Left ventricle myocardium inferior (tissue), 1 donor: Measurements from ENCODE around the gene PXN. TPM values are rescaled to one million over a fixed set of nuclear protein-coding genes. Genes with fewer than 3 reads are reported as not detected.

ENCODE experiments used
- DNase-seq: peaks from one replicate; pipeline ENCODE4 v3.0.0-alpha.2; 2020
- H3K27ac ChIP-seq: fragments of 200-600 bp; replicated peaks from 2 replicates; pipeline ENCODE4 v1.8.0; 2021
- H3K27me3 ChIP-seq: fragments of 200-600 bp; 2 replicates; pipeline ENCODE4 v1.8.0; 2021; ENCODE audit warnings: low read depth
- H3K36me3 ChIP-seq: fragments of 200-600 bp; 2 replicates; pipeline ENCODE4 v1.8.0; 2021
- H3K4me1 ChIP-seq: fragments of 200-600 bp; 2 replicates; pipeline ENCODE4 v1.8.0; 2021
- H3K4me3 ChIP-seq: fragments of 200-600 bp; 2 replicates; pipeline ENCODE4 v1.8.0; 2021; ENCODE audit warnings: mild to moderate bottlenecking, moderate library complexity
- H3K9me3 ChIP-seq: fragments of 200-600 bp; replicated peaks from 2 replicates; pipeline ENCODE4 v1.8.0; 2021
- intact Hi-C: fragments of 100-400 bp; cut with micrococcal nuclease; formaldehyde crosslinking; loops from one replicate; pipeline ENCODE4 v1.11.0; 2022
- total RNA-seq: library from RNA; stranded (reverse); fragmentation: NEBNext Ultra II Directional; extraction: Animal tissue kit (Norgen Biotek cat#: 25700); gene quantifications from one replicate; pipeline ENCODE4 v1.2.1, GENCODE V29; 2021
- TF ChIP-seq, protein P1 (sequence below): fragments of 200-600 bp; IDR thresholded peaks from 2 replicates; pipeline ENCODE4 v1.8.0; 2021; ENCODE audit warnings: antibody characterized with exemption, mild to moderate bottlenecking, borderline replicate concordance
- donor health status: DM: no; HTN: yes; CAD: no; lungs with severe emphysema.

The PXN gene
- total RNA-seq, 1 donor from 2014 or later, result 59.8 TPM

DNA sequence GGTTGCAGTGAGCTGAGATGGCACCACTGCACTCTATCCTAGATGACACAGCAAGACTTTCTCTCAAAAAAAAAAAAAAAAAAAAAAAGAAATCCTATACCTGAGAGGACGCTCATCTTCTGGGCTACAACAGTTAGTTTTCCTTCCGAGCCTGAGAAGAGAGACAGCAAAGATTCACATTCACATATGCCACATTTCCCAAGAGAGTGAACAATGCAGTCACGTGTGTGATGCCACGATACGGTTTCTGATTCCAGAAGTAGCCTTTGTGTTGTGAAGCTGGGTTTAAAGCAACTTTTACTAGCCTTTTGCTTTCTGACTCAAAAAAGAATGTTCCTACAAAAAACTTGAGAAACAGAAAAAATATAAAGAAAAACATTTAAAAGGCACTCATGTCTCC lies 90.5 kb downstream of the PXN start:
- Histone ChIP-seq H3K27me3 (no peaks in the 10 kb centered on the region), H3K27ac (no peak overlapping the region), H3K4me1 (no peaks in the 10 kb centered on the region), H3K9me3 (no peaks in the 10 kb centered on the region), H3K36me3 (peaks cover 100% of the 10 kb centered on the region), H3K4me3 (no peak overlapping the region)
- TF ChIP-seq, protein P1, sequence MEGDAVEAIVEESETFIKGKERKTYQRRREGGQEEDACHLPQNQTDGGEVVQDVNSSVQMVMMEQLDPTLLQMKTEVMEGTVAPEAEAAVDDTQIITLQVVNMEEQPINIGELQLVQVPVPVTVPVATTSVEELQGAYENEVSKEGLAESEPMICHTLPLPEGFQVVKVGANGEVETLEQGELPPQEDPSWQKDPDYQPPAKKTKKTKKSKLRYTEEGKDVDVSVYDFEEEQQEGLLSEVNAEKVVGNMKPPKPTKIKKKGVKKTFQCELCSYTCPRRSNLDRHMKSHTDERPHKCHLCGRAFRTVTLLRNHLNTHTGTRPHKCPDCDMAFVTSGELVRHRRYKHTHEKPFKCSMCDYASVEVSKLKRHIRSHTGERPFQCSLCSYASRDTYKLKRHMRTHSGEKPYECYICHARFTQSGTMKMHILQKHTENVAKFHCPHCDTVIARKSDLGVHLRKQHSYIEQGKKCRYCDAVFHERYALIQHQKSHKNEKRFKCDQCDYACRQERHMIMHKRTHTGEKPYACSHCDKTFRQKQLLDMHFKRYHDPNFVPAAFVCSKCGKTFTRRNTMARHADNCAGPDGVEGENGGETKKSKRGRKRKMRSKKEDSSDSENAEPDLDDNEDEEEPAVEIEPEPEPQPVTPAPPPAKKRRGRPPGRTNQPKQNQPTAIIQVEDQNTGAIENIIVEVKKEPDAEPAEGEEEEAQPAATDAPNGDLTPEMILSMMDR, result no peak
- DNase-seq, result no peak
- intact Hi-C loops, result no loop called here

DNA sequence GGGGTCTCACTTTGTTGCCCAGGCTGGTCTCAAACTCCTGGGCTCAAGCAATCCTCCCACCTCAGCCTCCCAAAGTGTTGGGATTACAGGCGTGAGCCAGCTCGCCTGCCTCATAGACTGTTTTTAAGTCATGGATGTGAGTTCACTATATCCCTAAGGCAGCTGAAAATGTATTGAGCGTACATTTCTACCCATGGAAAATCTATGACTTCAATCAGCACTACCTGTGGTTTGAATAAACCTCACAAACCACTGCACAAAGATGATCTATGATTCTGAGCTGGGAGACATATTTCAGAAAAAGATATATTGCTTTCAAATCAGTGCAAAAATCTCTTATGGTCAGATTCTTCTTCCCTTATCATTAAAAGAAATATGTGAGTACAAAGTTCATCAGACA lies 93.5 kb downstream of the PXN start:
- no peaks in the 10 kb centered on the region for H3K4me1 ChIP-seq
- TF ChIP-seq, protein P1, result no peak

DNA sequence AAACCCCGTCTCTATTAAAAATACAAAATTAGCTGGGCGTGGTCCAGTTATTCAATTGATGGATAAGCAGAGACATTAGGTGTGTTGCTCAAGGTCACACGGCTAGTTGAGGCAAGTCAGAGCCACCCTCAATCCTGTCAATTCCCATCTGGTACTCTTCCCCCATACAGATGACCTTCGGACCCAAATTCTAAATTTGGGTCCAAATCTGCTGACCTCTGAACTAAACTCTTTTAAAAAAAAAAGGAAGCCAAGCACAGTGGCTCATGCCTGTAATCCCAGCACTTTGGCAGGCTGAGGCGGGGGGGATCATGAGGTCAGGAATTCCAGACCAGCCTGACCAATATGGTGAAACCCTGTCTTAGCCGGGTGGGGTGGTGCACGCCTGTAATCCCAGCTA lies 94.9 kb downstream of the PXN start:
- Histone ChIP-seq H3K4me1 (no peaks in the 10 kb centered on the region), H3K27me3 (no peaks in the 10 kb centered on the region), H3K27ac (no peak overlapping the region), H3K9me3 (no peaks in the 10 kb centered on the region), H3K36me3 (peaks cover 99% of the 10 kb centered on the region), H3K4me3 (no peak overlapping the region)
- TF ChIP-seq, protein P1, result no peak
- no peak for DNase-seq
- intact Hi-C loops, result no loop called here

More for the DNA sequence above, 93.5 kb downstream of the PXN start:
- no peak for DNase-seq
- no peak overlapping the region for H3K27ac ChIP-seq
- intact Hi-C loops, result no loop called here
- no peak overlapping the region for H3K4me3 ChIP-seq
- H3K9me3 ChIP-seq, result no peaks in the 10 kb centered on the region
- H3K27me3 ChIP-seq, result no peaks in the 10 kb centered on the region
- H3K36me3 ChIP-seq, result peaks cover 100% of the 10 kb centered on the region

DNA sequence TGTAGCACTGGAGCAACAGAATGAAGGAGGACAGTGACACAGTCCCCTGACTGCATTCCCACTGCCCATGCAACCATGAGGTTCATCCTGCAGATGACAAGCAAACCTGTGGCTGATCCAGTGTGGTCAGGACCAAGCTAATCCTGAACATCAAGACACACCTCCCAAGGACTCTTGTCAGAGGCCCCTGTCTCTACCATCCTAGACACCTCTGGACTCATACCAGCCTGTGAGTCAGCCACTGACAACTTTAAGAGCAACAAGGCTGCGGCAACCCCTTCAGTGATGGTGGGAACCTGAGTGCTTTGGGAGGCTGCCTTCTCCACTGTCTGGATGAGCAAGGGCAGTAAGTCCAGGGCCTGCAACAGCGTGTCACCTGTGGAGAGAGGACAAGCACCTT lies 95.6 kb downstream of the PXN start:
- Histone ChIP-seq H3K9me3 (no peaks in the 10 kb centered on the region), H3K4me3 (no peak overlapping the region), H3K27ac (no peak overlapping the region), H3K36me3 (peaks cover 99% of the 10 kb centered on the region), H3K27me3 (no peaks in the 10 kb centered on the region), H3K4me1 (no peaks in the 10 kb centered on the region)
- TF ChIP-seq, protein P1, result no peak
- intact Hi-C loops, result no loop called here
- DNase-seq, result no peak

DNA sequence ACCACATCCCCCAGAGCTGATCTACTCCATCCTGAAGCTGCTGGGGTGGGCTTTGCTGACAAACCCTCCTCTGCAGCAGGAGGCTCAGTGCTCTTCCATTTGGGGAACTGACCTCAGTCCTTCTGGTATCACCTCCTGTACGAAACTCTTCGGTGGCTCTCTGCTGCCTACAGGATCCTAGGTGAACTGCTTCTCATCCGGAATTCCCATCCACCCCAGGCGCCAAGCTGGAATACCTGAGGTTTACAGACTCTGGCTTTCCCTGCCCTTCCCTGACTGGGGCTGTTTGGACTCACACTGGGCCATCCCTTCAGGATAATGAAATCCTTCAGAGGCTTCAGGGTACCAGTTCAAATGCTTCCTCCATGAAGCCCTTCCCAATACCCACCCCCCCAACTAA lies 97.2 kb downstream of the PXN start:
- TF ChIP-seq, protein P1, result no peak
- no peak for DNase-seq
- Histone ChIP-seq H3K27ac (no peak overlapping the region), H3K4me1 (no peaks in the 10 kb centered on the region), H3K9me3 (no peaks in the 10 kb centered on the region), H3K36me3 (peaks cover 97% of the 10 kb centered on the region), H3K4me3 (no peak overlapping the region), H3K27me3 (no peaks in the 10 kb centered on the region)
- intact Hi-C loops, result no loop called here
